Cardiac muscle cell (in vitro differentiated cells and primary cell): ENCODE results near the gene PARM1. TPM values are rescaled to one million over a fixed set of nuclear protein-coding genes. Genes with fewer than 3 reads are reported as not detected.
A peak's percentile ranks its signal among the peaks of the same experiment; 100 is the strongest.

Experiments
- DNase-seq, 2 donors: peaks; one replicate each; pipeline versions ENCODE4 v3.0.0 to v3.0.0-alpha.2; 2010 to 2017; ENCODE audit warnings: low read depth in 1 of 2, low spot score in 1 of 2
- H3K27ac ChIP-seq: fragments of 200-600 bp; sonication (generic); 2 replicates; pipeline ENCODE4 v1.5.1; 2016
- H3K27me3 ChIP-seq: fragments of 200-600 bp; sonication (generic); 2 replicates; pipeline ENCODE4 v1.6.0; 2016; ENCODE audit warnings: control low read depth
- H3K36me3 ChIP-seq: fragments of 200-600 bp; sonication (generic); 2 replicates; pipeline ENCODE4 v1.5.1; 2016; ENCODE audit warnings: control low read depth
- H3K4me1 ChIP-seq: fragments of 200-600 bp; sonication (generic); 2 replicates; pipeline ENCODE4 v1.8.1; 2017; ENCODE audit warnings: low read depth, mild to moderate bottlenecking, mixed run types
- H3K4me3 ChIP-seq: fragments of 200-600 bp; sonication (generic); 2 replicates; pipeline ENCODE4 v1.5.1; 2016; ENCODE audit warnings: mild to moderate bottlenecking
- H3K9me3 ChIP-seq: fragments of 200-600 bp; sonication (generic); 2 replicates; pipeline ENCODE4 v1.5.1; 2017; ENCODE audit warnings: low read depth, mild to moderate bottlenecking, control low read depth
- CTCF ChIP-seq: IDR thresholded peaks from 2 replicates; pipeline ENCODE4 v1.5.1; 2012; ENCODE audit warnings: low read depth, mild to moderate bottlenecking, low read length
- polyA plus RNA-seq: library from polyadenylated mRNA; unstranded; fragments of >200 nt; fragmentation: Nextera tagmentation; extraction: Ambion mirVana; gene quantifications from 2 replicates; pipeline ENCODE4 v1.2.1, GENCODE V29; 2016
- total RNA-seq: library from RNA; depleted of rRNA; stranded (reverse); fragments of >200 nt; gene quantifications from 2 replicates; pipeline ENCODE4 v1.2.3, GENCODE V29; 2016

Gene PARM1
- total and polyA plus RNA-seq, 2 experiments from 2014 or later = 8.0 to 10.9 TPM

DNA sequence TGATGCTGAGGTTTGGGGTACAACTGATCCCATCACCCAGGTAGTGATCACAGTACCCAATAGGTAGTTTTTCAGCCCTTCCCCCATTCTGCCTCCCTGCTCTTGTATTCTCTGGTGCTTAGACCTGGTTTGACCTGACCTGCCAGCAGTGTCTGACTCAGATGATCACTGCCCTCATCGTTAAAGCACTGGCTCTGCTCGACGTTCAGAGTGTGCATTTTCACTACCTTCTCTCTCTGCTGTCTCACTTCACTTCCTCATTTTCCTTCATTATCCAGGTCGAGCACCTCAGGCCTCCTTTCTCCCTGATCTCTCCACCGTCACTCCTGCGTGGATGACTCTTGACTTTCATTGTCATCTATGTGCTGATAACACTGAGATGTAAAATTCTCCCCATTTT is 83.6 kb downstream of the PARM1 start:
- H3K27me3 ChIP-seq = no peaks in the 10 kb centered on the region
- peaks cover 5% of the 10 kb centered on the region for H3K4me1 ChIP-seq

DNA sequence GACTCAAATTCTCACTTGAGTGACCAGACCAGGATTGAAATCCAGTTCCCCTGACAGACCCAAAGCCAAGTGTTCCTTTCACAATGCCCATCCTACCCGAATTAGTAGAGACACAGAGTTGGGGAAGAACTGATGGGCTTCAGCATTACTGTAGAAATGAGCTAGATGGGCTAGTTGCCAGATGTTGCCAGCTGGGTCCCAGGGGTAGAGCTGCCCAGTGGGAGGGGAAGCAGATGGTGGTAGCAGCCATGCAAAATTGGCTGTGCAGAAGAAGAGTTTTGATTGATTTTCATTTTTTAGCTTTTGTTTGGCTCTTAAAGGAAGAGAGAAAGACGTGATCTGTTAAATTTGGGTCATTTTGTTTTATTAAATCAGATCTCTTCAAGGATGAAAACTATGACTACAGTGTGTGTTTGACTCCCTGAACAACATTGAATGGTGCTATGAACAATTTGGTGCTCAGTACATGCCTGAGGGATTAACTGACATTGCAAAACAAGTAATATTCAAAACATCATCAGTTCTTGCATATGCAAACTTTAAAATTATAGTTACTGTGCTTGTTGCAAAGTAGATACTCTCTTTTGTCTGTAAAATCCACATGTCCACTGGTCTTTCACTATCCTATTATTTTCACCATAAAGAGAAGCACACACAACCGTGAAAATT is 86.0 kb downstream of the PARM1 start:
- H3K4me1 ChIP-seq = peaks cover 5% of the 10 kb centered on the region

More for the DNA sequence above, 83.6 kb downstream of the PARM1 start:
- Histone ChIP-seq H3K4me3 (no peak overlapping the region), H3K36me3 (no peaks in the 10 kb centered on the region), H3K27ac (no peak overlapping the region), H3K9me3 (no peaks in the 10 kb centered on the region)
- TF ChIP-seq CTCF = no peak
- DNase-seq = no peak

GRCh38 chr4:75025431-75025830 is 92.5 kb downstream of the PARM1 start:
- TF ChIP-seq CTCF = no peak
- H3K27me3 ChIP-seq = no peaks in the 10 kb centered on the region
- H3K9me3 ChIP-seq = no peaks in the 10 kb centered on the region
- H3K36me3 ChIP-seq = no peaks in the 10 kb centered on the region
- H3K27ac ChIP-seq = no peak overlapping the region
- H3K4me1 ChIP-seq = peaks cover 11% of the 10 kb centered on the region
- no peak overlapping the region for H3K4me3 ChIP-seq
- no peak for DNase-seq

More for the DNA sequence above, 86.0 kb downstream of the PARM1 start:
- TF ChIP-seq CTCF = no peak
- H3K27ac ChIP-seq = no peak overlapping the region
- no peaks in the 10 kb centered on the region for H3K36me3 ChIP-seq
- H3K4me3 ChIP-seq = no peak overlapping the region
- H3K27me3 ChIP-seq = no peaks in the 10 kb centered on the region
- no peak for DNase-seq
- H3K9me3 ChIP-seq = no peaks in the 10 kb centered on the region

GRCh38 chr4:75028196-75028854 is 95.4 kb downstream of the PARM1 start:
- no peak for TF ChIP-seq CTCF
- Histone ChIP-seq H3K27me3 (no peaks in the 10 kb centered on the region), H3K4me3 (no peak overlapping the region), H3K9me3 (no peaks in the 10 kb centered on the region), H3K27ac (peak overlapping the region; percentile 42), H3K36me3 (no peaks in the 10 kb centered on the region), H3K4me1 (peaks cover 11% of the 10 kb centered on the region)
- no peak for DNase-seq

DNA sequence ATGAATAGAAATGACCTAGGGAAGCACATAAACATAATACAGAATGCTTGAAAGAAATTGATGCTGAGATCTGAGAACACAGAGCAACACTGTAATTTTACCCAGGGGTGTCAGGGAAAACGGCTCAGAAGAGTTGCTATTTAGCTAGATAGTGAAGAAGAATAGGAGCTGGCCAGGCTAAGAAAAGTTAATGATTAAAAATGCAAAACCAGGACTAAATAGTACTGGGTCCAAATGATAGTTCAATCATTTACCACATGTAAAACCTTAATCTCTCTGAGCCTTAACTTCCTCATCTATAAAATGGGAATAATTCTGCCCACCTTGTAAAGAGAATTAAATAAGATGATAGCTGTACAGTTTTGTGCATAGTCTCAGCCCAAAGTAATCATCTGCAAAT is 97.1 kb downstream of the PARM1 start:
- H3K4me1 ChIP-seq = peaks cover 11% of the 10 kb centered on the region
- DNase-seq = no peak
- no peak overlapping the region for H3K4me3 ChIP-seq
- TF ChIP-seq CTCF = no peak
- H3K36me3 ChIP-seq = no peaks in the 10 kb centered on the region
- H3K27ac ChIP-seq = no peak overlapping the region
- no peaks in the 10 kb centered on the region for H3K27me3 ChIP-seq
- H3K9me3 ChIP-seq = no peaks in the 10 kb centered on the region
